ENCODE measurements around the gene TTC39C.
"Not testable (repeated sequence)": the region's sequence is repeated elsewhere in the genome, so short reads cannot be mapped to it uniquely, and the experiment has no call there.

The TTC39C gene

DNA sequence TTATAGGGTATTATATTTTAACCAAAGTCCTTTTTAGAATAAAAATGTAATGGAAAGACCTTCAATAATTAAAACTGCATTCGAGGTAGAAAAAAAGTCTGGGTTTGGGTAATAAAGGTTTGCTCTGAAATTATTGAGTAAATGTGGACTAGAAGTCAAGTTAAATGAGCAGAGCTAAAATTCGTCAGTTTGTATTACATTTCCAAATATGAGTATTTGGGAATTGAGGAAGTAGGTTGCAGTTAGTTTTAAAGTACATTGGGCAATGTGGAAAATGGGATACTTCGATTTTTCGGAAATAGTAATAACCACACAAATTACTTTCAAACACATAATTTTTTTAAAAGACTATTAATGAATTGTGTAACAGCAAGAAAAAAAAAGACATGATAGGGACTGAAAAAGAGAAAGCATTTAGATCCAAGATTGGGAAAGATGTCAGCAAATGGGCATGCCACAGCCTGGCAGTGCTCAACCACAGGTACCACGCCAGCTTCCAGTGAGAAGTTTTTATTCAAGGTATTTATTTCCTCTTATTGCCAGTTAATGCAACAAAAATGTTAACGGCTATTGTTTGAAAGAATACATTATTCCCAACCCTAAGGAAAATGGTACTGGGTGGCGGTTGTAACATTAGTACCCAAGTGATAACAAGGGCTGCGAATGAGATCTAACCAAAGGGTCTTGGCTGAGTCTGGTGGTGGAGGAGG lies 50.0 kb downstream of the TTC39C start:
- Histone ChIP-seq H3K9me3 (ENCODE audit: control insufficient read depth, insufficient read depth, low read length) (no peaks in the 10 kb centered on the region), H3K9ac (ENCODE audit: low read depth, low read length) (no peak overlapping the region), H3K4me1 (ENCODE audit: insufficient read depth, low read length) (no peaks in the 10 kb centered on the region), H3K36me3 (ENCODE audit: insufficient read depth, low read length) (no peaks in the 10 kb centered on the region)

DNA sequence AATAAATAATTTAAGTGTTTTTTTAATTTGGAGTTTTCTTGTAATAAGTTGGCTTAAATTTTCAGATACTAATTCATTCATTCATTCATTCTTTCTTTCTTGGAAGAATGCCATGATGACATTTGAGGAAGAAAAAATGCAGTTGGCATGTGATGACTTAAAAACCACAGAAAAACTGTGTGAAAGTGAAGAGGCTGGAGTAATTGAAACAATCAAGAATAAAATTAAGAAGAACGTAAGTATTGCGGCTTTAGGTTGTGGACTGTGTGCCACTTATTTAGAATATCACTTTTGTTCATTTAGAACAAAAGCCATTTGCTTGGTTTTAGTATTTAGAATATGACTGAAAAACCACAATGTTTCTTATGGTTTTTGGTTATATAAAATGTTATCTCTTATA lies 51.4 kb downstream of the TTC39C start:
- H3K9me3 ChIP-seq (ENCODE audit: control insufficient read depth, insufficient read depth, low read length): no peaks in the 10 kb centered on the region
- H3K9ac ChIP-seq (ENCODE audit: low read depth, low read length): no peak overlapping the region
- no peaks in the 10 kb centered on the region for H3K4me1 ChIP-seq (ENCODE audit: insufficient read depth, low read length)

DNA sequence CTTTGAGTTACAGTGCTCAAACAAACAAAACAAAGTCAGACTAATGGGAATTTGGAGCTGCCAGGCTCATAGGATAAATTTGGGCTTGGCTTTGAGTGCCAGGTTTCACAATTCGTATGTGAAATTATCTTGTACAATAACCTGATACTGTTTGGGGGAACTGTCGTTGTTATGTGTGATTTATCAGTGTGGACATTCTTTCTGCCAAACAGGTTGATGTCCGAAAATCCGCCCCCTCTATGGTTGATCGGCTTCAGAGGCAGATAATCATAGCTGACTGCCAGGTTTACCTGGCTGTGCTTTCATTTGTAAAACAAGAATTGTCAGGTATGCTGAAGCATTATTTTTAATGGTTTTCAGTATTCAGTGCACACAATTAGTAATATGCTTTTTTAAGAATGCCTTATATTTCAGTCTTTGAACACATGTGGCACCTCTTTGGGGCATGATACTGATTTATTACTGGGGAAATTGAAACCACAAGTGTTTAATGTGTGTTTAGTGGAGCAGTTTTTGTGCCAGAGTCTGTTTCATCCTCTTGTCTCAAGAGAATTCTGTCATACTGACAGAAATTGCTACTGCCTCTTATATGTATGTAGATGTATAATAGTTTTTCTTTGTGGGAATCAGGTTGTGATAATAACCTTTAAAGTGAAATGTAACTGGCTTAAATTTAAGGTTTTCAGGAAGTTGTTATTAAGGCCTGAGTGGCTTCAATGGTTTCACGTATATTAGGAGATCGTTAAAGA lies 54.6 kb downstream of the TTC39C start:
- no peaks in the 10 kb centered on the region; the same call in 1 of the 2 replicates for H3K36me3 ChIP-seq (ENCODE audit: insufficient read depth, low read length)
- no peaks in the 10 kb centered on the region for H3K4me1 ChIP-seq (ENCODE audit: insufficient read depth, low read length)
- no peak overlapping the region for H3K9ac ChIP-seq (ENCODE audit: low read depth, low read length)
- H3K9me3 ChIP-seq (ENCODE audit: control insufficient read depth, insufficient read depth, low read length): no peaks in the 10 kb centered on the region

More for the DNA sequence above, 51.4 kb downstream of the TTC39C start:
- H3K36me3 ChIP-seq (ENCODE audit: insufficient read depth, low read length): no peaks in the 10 kb centered on the region; the same call in 1 of the 2 replicates

DNA sequence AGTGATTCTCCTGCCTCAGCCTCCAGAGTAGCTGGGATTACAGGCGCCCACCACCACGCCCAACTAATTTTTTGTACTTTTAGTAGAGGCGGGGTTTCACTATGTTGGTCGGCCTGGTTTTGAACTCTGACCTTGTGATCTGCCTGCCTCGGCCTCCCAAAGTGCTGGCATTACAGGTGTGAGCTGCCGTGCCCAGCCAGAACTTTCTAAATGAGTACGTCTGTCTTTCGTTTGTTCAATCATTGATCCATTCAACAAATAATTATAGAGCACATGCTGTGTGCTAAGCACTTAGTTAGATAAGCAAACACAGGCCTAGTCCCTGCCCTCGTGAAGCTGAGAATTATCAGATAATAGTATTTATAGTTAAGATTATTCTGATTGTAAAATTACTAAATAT lies 56.5 kb downstream of the TTC39C start:
- Histone ChIP-seq H3K9ac (ENCODE audit: low read depth, low read length) (no peak overlapping the region), H3K9me3 (ENCODE audit: control insufficient read depth, insufficient read depth, low read length) (no peaks in the 10 kb centered on the region), H3K36me3 (ENCODE audit: insufficient read depth, low read length) (no peaks in the 10 kb centered on the region; the same call in 1 of the 2 replicates), H3K4me1 (ENCODE audit: insufficient read depth, low read length) (no peaks in the 10 kb centered on the region)

DNA sequence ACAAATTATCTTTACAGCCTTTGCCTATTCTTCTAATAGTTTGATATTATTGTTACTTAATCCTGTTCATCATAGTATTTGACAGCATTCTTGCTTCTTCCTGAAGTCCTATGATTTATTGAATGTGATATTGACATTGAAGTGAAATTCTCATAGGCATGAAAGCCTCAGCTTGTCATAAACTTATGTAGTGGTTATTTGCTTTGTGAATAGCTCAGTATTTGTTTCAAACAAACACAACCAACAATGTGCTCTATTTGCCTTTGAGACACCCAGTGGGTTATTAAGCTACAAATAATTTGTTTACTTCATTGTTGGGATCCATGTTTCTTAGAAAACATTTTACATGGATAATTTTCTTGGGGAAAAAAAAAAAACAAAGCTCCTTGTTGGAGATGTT lies 57.2 kb downstream of the TTC39C start:
- H3K9me3 ChIP-seq (ENCODE audit: control insufficient read depth, insufficient read depth, low read length): no peaks in the 10 kb centered on the region
- no peaks in the 10 kb centered on the region; the same call in 1 of the 2 replicates for H3K36me3 ChIP-seq (ENCODE audit: insufficient read depth, low read length)
- no peak overlapping the region for H3K9ac ChIP-seq (ENCODE audit: low read depth, low read length)
- H3K4me1 ChIP-seq (ENCODE audit: insufficient read depth, low read length): no peaks in the 10 kb centered on the region

DNA sequence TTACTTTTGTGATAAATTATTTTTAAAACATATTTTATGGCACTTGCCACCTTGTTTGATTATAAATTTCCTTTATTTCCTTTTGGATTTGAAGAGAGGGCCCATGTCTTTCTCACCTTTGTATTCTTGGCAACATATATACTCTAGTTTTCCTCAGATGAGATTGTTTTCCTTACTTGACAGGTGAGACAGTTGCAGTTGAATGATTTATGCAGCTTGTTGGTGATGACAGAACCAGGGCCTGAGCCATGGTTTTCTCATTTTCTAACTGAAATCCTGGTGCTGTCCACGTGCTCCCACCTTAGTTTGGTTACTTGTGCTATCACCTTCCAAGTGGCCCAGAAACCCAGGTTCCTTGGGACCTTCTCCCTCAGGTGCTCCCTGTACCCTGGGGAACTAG lies 58.2 kb downstream of the TTC39C start:
- no peaks in the 10 kb centered on the region; the same call in 1 of the 2 replicates for H3K36me3 ChIP-seq (ENCODE audit: insufficient read depth, low read length)
- no peaks in the 10 kb centered on the region for H3K9me3 ChIP-seq (ENCODE audit: control insufficient read depth, insufficient read depth, low read length)
- no peak overlapping the region for H3K9ac ChIP-seq (ENCODE audit: low read depth, low read length)
- H3K4me1 ChIP-seq (ENCODE audit: insufficient read depth, low read length): 0 out of 2 replicates have a peak, but pooled peaks cover 4% of the 10 kb centered on the region

DNA sequence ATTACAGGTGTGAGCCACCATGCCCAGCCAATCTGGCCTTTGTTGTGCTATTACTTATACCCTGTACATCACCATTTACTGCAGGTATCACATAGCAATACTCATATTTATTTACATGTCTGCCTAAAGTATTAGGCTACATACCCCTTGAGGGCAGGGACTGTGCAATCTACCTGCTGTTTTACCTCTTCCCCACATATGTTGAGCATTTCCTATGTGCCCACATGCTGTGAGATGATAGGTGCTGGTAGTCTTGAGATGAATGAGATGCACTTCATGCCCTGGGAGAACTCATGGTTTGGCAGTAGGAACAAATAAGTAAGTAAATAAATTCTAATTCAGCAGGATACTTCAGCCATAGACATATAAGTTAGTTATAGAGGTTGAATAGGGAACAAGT lies 59.2 kb downstream of the TTC39C start:
- Histone ChIP-seq H3K9ac (ENCODE audit: low read depth, low read length) (no peak overlapping the region), H3K36me3 (ENCODE audit: insufficient read depth, low read length) (no peaks in the 10 kb centered on the region; the same call in 1 of the 2 replicates), H3K9me3 (ENCODE audit: control insufficient read depth, insufficient read depth, low read length) (no peaks in the 10 kb centered on the region), H3K4me1 (ENCODE audit: insufficient read depth, low read length) (0 out of 2 replicates have a peak, but pooled peaks cover 4% of the 10 kb centered on the region)

DNA sequence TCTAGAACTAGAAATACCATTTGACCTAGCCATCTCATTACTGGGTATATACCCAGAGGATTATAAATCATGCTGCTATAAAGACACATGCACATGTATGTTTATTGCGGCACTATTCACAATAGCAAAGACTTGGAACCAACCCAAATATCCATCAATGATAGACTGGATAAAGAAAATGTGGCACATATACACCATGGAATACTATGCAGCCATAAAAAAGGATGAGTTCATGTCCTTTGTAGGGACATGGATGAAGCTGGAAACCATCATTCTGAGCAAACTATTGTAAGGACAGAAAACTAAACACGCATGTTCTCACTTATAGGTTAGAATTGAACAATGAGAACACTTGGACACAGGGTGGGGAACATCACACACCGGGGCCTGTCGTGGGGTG lies 60.2 kb downstream of the TTC39C start:
- not testable (repeated sequence) for H3K4me1 ChIP-seq (ENCODE audit: insufficient read depth, low read length); H3K9ac ChIP-seq (ENCODE audit: low read depth, low read length); H3K36me3 ChIP-seq (ENCODE audit: insufficient read depth, low read length); H3K9me3 ChIP-seq (ENCODE audit: control insufficient read depth, insufficient read depth, low read length)

DNA sequence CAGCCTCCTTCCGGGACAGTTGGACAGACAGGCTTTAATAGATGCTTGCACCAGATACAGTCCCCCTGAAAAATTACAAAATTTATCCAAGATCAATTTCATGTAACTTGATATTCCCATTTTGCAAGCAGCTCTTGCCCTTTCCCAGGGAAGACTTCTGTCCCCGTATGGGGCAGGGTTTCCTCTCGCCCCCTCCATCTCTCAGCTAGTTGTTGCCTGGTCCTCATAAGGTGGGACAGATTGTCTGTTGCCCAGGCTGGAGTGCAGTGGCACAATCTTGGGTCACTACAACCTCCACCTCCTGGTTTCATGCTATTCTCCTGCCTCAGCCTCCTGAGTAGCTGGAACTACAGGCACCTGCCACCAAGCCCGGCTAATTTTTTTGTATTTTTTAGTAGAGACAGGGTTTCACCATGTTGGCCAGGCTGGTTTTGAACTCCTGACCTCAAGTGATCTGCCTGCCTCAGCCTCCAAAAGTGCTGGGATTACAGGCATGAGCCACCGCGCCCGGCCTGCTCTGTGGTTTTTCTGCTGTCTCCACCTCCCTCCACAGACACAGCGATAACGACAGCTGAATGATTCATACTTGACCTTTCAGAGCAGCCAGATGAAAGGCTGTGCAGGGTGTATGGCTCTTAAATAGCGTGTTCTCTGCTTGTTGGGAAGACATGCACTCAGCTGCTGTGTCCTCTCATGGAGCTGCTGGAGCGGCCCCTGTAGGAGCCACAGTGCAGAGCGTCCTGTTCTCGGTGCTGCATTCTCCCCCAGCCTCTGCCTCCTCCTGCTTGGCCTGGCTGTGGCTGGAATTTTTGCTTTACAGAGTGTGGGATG lies 61.4 kb downstream of the TTC39C start:
- no peaks in the 10 kb centered on the region for H3K9me3 ChIP-seq (ENCODE audit: control insufficient read depth, insufficient read depth, low read length)

DNA sequence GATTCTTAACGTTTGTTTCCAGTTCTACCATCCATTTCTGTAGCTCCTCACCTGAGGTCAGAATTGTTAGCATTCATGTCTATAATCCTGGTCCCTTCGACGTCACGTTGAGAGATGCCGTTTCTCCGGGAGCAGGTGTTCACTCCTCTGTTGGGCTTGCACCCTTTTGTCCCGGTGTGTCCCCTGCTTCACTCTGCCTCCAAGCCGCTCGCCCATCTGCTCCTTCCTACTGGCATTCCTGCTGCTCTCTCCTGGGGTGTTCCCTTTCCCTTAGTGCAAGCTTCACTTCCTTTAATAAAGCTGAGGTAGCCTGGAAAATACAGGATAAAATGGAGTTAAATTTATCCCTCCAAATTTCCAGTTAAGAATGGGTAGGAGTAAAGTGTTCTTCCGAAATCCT lies 62.4 kb downstream of the TTC39C start:
- H3K9me3 ChIP-seq (ENCODE audit: control insufficient read depth, insufficient read depth, low read length): no peaks in the 10 kb centered on the region
- no peak overlapping the region for H3K9ac ChIP-seq (ENCODE audit: low read depth, low read length)
- 0 out of 2 replicates have a peak, but pooled peaks cover 4% of the 10 kb centered on the region for H3K4me1 ChIP-seq (ENCODE audit: insufficient read depth, low read length)
- H3K36me3 ChIP-seq (ENCODE audit: insufficient read depth, low read length): no peaks in the 10 kb centered on the region

More for the DNA sequence above, 61.4 kb downstream of the TTC39C start:
- Histone ChIP-seq H3K36me3 (ENCODE audit: insufficient read depth, low read length) (no peaks in the 10 kb centered on the region), H3K9ac (ENCODE audit: low read depth, low read length) (no peak overlapping the region), H3K4me1 (ENCODE audit: insufficient read depth, low read length) (0 out of 2 replicates have a peak, but pooled peaks cover 4% of the 10 kb centered on the region)

DNA sequence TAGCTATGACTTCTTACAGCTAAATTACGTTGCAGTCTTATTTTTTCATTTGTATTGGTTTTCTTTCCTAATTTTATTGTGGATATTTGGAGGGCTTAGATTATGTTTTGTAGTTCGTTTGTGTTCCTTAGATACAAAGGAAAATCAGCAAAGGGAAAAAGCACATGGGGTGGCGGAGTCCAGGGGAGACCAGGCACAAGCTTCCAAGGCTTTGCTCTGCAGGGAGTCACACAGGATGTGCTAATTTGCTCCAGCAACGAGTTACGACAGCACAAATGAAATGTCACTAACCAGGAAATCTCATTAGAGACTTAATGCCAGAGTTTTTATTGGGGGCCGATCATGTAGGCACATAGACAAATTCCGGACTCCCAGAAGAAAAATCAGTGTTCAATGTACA lies 63.8 kb downstream of the TTC39C start:
- Histone ChIP-seq H3K9me3 (ENCODE audit: control insufficient read depth, insufficient read depth, low read length) (no peaks in the 10 kb centered on the region), H3K36me3 (ENCODE audit: insufficient read depth, low read length) (no peaks in the 10 kb centered on the region), H3K4me1 (ENCODE audit: insufficient read depth, low read length) (0 out of 2 replicates have a peak, but pooled peaks cover 4% of the 10 kb centered on the region), H3K9ac (ENCODE audit: low read depth, low read length) (no peak overlapping the region)

DNA sequence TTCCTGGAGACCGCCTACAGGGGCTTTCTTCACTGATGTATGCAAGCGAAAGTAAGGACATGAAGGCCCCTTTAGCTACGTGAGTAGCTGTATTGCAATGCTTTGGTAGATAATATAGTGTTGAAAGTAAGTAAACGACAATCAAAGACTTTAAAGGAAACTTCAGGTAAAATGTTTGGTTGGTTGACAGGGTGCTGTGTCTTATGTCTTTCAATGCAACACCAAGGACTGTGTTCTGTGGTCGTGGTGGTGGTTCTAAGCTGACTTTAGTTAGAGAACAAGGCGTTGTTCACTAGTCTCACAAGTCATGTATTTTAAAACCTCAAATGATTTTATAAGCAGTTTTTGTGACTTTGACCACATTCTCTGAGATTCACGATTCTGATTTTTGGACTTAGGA lies 66.3 kb downstream of the TTC39C start:
- Histone ChIP-seq H3K9me3 (ENCODE audit: control insufficient read depth, insufficient read depth, low read length) (no peaks in the 10 kb centered on the region), H3K36me3 (ENCODE audit: insufficient read depth, low read length) (no peaks in the 10 kb centered on the region), H3K4me1 (ENCODE audit: insufficient read depth, low read length) (0 out of 2 replicates have a peak, but pooled peaks cover 4% of the 10 kb centered on the region), H3K9ac (ENCODE audit: low read depth, low read length) (no peak overlapping the region)

DNA sequence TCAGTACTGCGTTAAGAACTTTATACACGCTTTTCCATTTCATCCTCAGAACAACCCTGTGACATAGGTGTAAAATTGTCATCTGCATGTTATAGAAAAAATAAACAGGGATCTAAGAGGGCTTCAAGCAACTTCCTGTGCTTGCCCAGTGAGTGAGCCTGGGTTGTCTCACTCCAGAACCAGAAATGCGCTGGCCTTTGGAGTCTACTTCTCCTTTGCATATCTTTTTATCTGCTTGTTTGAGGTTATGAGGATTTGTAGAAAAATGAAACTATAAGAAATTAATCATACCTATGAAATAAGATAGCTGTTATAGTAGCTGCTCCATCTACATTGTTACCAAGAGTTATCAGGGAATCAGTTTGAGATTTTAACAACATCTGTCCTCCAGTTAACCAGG lies 69.0 kb downstream of the TTC39C start:
- no peaks in the 10 kb centered on the region for H3K4me1 ChIP-seq (ENCODE audit: insufficient read depth, low read length)
- H3K9me3 ChIP-seq (ENCODE audit: control insufficient read depth, insufficient read depth, low read length): no peaks in the 10 kb centered on the region
- H3K36me3 ChIP-seq (ENCODE audit: insufficient read depth, low read length): no peaks in the 10 kb centered on the region
- H3K9ac ChIP-seq (ENCODE audit: low read depth, low read length): no peak overlapping the region

DNA sequence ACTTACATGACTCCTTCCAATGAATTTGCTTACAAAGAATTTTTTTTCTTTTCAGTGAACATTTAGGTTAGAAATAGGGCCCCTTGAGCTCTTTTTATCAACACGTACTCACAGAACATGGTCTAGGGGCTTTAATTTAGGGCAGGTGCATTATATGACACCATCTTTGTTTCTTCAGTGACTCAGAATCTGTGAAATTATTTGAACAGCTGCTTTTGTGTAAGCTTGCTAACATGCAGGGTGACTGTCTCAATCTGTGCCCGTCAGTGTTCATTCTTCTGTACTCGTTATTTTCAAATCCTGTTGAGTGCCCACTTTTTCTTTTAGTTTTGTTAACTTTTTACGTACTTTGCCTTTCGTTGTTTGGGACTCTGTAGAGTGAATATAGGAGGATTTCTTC lies 71.5 kb downstream of the TTC39C start:
- no peaks in the 10 kb centered on the region for H3K9me3 ChIP-seq (ENCODE audit: control insufficient read depth, insufficient read depth, low read length)
- no peaks in the 10 kb centered on the region for H3K36me3 ChIP-seq (ENCODE audit: insufficient read depth, low read length)
- H3K4me1 ChIP-seq (ENCODE audit: insufficient read depth, low read length): no peaks in the 10 kb centered on the region
- no peak overlapping the region for H3K9ac ChIP-seq (ENCODE audit: low read depth, low read length)
